22Rv1 (cell line): Measurements from ENCODE around the gene TMEM248.

Experiments used
- H3K27ac ChIP-seq: fragments of 450-650 bp; 2 replicates; pipeline ENCODE4 v1.5.1; 2017
- ZFX ChIP-seq: fragments of 450-650 bp; IDR thresholded peaks from 2 replicates; pipeline ENCODE4 v1.6.1; 2017; ENCODE audit warnings: antibody characterized with exemption, borderline replicate concordance
- TF ChIP-seq, protein P1 (sequence below): fragments of 450-650 bp; IDR thresholded peaks from 2 replicates; pipeline ENCODE4 v1.5.1; 2017; ENCODE audit warnings: mild to moderate bottlenecking

TMEM248 gene

DNA sequence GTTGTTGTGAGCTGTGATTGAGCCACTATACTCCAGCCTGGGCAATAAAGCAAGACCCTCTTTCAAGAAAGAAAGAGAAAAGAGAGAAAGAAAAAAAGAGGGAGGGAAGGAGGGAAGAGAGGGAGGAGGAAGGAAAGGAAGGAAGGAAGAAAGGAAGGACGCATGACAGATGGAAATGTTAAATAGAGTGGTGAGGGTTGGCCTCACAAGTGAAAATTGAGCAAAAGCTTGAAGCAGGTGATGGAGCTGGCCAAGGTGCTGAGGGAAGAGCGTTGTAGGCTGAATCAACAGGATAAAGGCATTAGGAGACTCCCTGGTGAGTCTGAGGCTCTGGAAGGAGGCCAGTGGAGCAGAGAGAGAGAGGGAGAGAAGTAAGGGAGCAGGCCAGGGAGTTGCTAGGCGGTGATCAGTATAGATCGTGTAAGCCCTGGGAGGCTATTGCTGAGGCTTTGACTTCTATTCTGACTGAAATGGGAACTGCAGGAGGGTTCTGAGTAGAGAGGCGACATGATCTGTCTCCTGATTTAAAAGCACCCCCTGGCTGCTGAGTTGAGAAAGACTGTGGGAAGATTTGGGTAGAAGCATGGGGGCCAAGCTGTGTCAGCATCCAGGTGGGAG is 26.5 kb upstream of the TMEM248 start:
- TF ChIP-seq, protein P1, sequence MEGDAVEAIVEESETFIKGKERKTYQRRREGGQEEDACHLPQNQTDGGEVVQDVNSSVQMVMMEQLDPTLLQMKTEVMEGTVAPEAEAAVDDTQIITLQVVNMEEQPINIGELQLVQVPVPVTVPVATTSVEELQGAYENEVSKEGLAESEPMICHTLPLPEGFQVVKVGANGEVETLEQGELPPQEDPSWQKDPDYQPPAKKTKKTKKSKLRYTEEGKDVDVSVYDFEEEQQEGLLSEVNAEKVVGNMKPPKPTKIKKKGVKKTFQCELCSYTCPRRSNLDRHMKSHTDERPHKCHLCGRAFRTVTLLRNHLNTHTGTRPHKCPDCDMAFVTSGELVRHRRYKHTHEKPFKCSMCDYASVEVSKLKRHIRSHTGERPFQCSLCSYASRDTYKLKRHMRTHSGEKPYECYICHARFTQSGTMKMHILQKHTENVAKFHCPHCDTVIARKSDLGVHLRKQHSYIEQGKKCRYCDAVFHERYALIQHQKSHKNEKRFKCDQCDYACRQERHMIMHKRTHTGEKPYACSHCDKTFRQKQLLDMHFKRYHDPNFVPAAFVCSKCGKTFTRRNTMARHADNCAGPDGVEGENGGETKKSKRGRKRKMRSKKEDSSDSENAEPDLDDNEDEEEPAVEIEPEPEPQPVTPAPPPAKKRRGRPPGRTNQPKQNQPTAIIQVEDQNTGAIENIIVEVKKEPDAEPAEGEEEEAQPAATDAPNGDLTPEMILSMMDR = no peak
- no peak for TF ChIP-seq ZFX
- H3K27ac ChIP-seq = no peak overlapping the region

DNA sequence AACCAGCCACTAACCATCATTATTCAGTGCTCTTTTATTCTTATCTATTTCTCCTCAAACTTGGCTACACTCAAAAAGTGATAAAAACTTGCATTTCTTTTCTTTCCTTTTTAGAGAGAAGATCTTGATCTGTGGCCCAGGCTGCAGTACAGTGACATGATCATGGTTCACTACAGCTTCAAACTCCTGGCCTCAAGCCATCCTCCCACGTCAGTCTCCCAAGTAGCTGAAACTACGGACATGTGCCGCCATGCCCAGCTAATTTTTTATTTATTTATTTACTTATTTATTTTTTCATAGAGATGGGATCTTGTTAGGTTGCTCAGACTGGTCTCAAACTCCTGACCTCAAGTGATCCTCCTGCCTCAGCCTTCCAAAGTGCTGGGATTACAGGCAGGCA is 24.6 kb upstream of the TMEM248 start:
- H3K27ac ChIP-seq = no peak overlapping the region
- no peak for TF ChIP-seq ZFX

DNA sequence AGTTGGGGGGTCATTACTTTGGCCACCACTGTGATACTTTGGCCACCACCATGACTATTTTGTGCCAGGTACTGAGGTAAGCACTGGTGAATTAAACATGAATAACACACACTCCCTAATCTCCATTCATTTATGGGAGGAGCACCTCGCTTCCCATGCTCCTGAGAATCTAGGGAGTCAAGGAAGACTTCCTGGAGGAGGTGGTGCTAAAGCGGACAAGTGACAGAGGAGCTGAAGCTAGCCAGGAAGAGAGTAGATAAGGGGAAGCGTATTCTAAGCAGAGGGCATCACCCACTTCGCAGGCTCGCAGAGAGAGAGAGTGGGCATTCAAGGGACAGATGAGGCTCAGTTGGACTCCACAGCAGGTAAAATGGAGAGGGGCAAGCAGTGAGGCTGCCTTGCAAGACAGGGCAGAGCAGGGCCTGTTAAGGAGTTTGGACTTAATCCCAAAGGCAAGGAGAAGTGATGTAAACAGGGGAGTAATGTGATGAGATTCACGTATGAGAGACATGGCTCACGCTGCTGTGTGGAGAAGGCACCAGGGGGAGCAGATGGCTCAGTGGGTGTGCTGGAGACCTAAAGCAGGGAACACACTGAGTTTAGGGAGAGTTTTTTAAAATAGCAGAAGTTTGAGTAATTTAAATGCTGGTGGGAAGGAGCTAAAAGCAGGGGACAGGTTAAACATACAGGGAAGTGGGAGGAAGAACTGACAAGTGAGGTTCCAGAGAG is 21.3 kb upstream of the TMEM248 start:
- TF ChIP-seq, protein P1 = no peak
- no peak for TF ChIP-seq ZFX
- no peak overlapping the region for H3K27ac ChIP-seq

DNA sequence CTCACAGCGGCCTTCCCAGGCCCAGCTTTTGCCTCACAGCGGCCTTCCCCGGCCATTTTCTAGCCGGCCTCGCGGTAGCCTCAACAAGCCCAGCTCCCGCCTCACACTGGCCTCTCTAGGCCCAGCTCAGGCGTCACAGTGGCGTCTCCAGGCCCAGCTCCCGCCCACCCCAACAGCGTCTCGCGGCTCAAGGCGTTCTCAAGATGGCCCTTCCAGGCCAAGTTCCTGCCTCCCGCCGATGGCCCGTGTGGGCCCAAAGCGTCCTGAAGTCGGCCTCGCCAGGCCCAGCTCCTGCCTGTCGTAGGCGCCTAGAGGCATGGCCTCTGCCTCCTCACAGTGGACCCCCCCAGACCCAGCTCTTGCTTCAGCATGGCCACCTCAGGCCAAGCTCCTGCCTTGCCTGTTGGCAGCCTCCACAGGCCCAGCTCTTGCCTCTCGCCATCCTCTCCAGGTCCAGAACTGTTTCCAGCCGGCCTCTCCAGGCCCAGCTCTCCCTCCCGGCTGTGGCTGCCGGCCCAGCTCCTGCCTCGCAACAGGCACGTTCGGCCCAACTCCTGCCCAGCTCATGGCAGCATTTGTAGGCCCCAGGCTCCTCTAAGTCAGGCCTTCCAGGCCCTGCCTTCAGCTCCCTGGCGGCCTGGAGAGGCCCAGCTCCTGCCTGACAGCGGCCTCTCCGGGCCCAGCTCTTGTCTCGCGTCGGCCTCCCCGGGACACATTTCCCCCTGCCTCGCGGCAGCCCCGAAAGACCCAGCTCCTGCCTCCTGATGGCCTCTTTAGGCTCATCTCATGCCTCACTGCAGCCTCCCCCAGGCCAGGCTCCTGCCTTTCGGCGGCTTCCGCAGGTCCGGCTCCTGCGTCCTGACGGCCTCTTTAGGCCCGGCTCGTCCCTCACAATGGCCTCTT is 18.8 kb upstream of the TMEM248 start:
- TF ChIP-seq, protein P1 = no peak
- TF ChIP-seq ZFX = no peak
- no peak overlapping the region for H3K27ac ChIP-seq

DNA sequence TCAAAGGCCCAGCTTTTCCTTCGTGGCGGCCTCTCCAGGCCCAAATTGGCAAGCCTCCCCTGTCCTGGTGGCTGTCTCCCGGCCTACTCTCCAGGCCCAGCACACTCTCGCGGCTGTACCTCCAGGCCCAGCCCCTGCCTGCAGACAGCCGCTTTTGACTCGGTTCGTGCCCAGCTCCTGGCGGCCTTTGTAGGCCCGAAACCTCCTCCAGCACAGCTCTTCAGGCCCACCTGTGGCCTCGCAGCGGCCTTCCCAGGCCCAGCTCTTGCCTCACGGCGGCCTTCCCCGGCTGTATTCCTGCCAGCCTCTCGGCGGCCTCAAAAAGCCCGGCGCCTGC is 18.2 kb upstream of the TMEM248 start:
- TF ChIP-seq ZFX = no peak
- TF ChIP-seq, protein P1 = no peak

DNA sequence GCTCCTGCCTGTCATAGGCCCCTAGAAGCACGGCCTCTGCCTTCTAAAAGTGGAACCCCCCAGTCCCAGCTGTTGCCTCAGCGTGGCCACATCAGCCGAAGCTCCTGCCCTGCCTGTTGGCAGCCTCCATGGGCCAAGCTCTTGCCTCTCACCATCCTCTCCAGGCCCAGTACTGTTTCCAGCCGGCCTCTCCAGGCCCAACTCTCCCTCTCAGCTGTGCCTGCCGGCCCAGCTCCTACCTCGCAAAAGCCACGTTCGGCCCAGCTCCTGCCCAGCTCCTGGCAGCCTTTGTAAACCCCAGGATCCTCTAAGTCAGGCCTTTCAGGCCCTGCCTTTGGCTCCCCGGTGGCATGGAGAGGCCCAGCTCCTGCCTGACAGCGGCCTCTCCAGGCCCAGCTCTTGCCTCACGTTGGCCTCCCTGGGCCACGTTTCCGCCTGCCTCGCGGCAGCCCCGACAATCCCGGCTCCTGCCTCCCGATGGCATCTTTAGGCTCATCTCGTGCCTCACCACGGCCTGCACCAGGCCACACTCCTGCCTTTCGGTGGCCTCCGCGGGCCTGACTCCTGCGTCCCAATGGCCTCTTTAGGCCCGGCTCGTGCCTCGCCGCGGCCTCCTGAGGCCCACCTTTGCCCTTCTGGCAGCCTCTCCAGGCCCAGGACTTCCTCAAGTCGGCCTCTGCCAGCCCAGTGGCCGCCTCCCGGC is 17.5 kb upstream of the TMEM248 start:
- TF ChIP-seq, protein P1 = no peak
- TF ChIP-seq ZFX = no peak
- H3K27ac ChIP-seq = no peak overlapping the region

More for the DNA sequence above, 18.2 kb upstream of the TMEM248 start:
- no peak overlapping the region for H3K27ac ChIP-seq

DNA sequence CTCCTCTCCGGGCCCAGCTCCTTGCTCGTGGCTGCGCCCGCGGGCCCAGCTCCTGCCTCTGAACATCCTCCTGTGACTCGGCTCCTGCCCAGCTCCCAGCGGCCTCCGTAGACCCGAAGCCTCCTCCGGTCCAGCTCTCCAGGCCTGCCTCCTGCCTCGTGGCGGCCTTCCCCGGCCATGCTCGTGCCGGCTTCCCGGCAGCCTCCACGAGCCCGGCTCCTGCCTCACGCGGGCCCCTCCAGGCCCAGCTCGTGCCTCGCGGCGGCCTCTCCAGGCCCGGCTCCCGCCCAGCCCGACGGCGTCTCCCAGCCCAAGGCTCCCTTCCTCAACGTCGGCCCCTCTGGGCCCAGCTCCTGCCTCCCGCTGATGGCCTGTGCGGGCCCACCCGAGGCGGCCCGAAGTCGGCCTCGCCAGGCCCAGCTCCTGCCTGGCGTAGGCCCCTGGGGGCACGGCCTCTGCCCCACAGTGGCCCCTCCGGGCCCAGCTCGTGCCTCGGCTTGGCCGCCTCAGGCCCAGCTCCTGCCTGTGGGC is 16.9 kb upstream of the TMEM248 start:
- no peak overlapping the region for H3K27ac ChIP-seq
- TF ChIP-seq, protein P1 = no peak
- no peak for TF ChIP-seq ZFX
